ENCODE results near the gene NPY1R. TPM values are rescaled to one million over a fixed set of nuclear protein-coding genes. Genes with fewer than 3 reads are reported as not detected.

NPY1R gene
- 0.46 TPM for total RNA-seq
- long read RNA-seq: 0 reads

- intact Hi-C loops (cut with DNase I): loop anchor here (1.0 to 5.0 kb wide), 2 partner anchors 690 to 835 kb away; no protein-coding TSS in a partner anchor
- peak; percentile 89 for ATAC-seq
- DNase-seq (ENCODE audit: missing footprints): peak; percentile 65
Measured at GRCh38 chr4:163332526-163333406, at the start of gene NPY1R. Gene NPY1R, minus strand, starts transcription at chr4:163332596. Its CDS starts 6,042 bp downstream, at chr4:163326554.

GRCh38 chr4:163380703-163381102 is 48.3 kb upstream of the NPY1R start:
- DNase-seq (ENCODE audit: missing footprints) (no peak), ATAC-seq (no peak)
- intact Hi-C loops (cut with DNase I): no loop called here

- ATAC-seq (no peak), DNase-seq (ENCODE audit: missing footprints) (no peak)
- intact Hi-C loops (cut with DNase I): no loop called here
Measured at GRCh38 chr4:163378661-163379060, 46.3 kb upstream of the NPY1R start.

- no peak for ATAC-seq
- intact Hi-C loops (cut with DNase I): no loop called here
- DNase-seq (ENCODE audit: missing footprints): peak; percentile 39
Measured at GRCh38 chr4:163372029-163372428, 39.6 kb upstream of the NPY1R start.

DNA sequence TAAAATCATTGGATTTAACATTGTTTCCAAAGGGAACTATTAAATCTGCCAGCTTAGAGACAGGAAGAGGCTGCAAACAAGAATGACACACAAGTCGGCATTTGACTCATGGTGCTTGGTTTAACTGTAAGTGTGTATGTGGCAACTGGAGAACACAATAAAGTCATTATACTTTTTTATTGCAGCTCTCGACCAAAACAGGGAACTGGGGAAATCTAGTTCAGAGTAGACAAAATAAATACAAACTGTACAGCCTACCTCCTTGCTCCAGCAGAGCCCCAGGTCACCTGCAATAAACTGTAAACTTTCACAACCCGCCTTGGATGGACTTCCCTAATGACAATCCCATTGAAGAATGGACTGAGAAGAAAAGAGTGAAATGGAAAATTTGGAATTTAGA is 35.3 kb upstream of the NPY1R start:
- DNase-seq (ENCODE audit: missing footprints) (no peak), ATAC-seq (no peak)
- intact Hi-C loops (cut with DNase I): no loop called here

- no peak for DNase-seq (ENCODE audit: missing footprints)
- no peak for ATAC-seq
- intact Hi-C loops (cut with DNase I): no loop called here
Measured at GRCh38 chr4:163356104-163356503, 23.7 kb upstream of the NPY1R start.

- DNase-seq (ENCODE audit: missing footprints) (no peak), ATAC-seq (no peak)
- intact Hi-C loops (cut with DNase I): no loop called here
Measured at GRCh38 chr4:163353054-163353453, 20.7 kb upstream of the NPY1R start.

GRCh38 chr4:163350672-163351071 is 18.3 kb upstream of the NPY1R start:
- no peak for DNase-seq (ENCODE audit: missing footprints)
- no peak for ATAC-seq
- intact Hi-C loops (cut with DNase I): no loop called here

DNA sequence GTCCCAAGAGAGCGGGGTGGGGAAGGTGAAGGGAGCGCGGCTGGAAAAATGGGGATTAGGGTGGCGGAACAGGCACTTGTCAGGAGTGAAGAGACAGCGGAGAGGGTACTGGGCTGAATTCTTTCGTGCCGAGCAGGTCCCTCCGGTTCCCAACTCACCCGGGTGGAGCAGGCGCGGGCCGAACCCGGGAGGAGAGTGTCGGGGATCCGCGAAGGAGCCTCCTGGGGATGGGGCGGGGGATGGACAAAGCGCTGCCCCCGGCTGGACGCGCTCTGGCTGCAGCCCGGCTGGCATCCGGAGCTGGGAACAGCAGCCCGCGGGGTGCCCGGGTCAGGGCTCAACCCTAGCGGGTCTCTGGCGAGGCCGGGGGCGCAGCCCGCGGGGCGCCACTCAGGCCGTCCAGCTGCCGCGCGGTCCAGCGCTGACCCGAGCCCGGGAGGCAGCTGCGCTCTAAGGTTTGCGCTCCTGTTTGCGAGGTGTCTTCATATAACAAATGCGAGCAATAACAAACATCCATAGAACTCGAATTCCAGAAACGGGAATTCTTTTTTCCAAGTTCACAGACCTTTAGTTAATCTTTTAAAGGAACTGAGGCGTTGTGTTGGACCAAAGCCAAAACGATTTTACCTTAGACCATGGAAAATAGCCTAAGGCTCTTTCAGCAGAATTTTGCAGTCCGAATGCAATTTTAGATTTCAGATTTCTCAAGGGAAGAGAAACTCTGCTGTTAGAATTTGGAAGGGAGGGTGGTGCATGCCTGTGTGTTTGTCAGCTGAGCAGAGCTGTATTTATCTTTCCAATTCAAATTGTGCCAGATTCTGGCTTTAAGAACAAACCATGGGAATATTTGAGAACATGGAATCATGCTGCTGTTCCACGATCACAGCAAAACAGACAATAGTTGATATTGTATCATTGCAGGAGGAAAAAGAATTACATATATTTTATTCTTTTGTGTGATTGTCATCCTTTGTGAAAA is 12.0 kb upstream of the NPY1R start:
- peak; percentile 50 for DNase-seq (ENCODE audit: missing footprints)
- ATAC-seq: peak; percentile 13
- intact Hi-C loops (cut with DNase I): no loop called here

GRCh38 chr4:163343604-163344146 is 11.3 kb upstream of the NPY1R start, which contains the start of gene NPY5R:
Gene NPY5R, plus strand, starts transcription at chr4:163343892. Its CDS starts 6,382 bp downstream, at chr4:163350274.
- DNase-seq (ENCODE audit: missing footprints): no peak
- peak; percentile 52 for ATAC-seq
- intact Hi-C loops (cut with DNase I): no loop called here

DNA sequence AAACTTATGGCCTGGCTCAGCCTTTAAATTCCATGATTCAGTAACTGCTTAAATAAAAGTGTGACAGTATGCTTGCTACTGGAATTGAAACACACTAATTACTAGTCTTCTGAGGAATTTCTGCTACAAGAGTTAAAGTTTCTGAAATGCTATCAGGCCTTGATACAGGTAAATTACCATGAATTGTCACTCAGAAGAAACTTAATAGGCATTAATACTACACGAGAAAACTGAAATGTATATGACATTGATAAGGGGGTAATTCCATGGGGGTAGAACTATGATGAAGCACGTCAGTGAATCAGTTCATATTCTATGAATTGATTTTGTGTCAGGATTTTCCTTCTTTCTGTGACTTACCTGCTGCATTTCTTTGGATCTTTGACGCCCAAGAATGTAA is 3.0 kb upstream of the NPY1R start:
- intact Hi-C loops (cut with DNase I): no loop called here
- no peak for ATAC-seq
- DNase-seq (ENCODE audit: missing footprints): no peak

- intact Hi-C loops (cut with DNase I): loop anchor here (1.0 to 5.0 kb wide), 2 partner anchors 690 to 835 kb away; no protein-coding TSS in a partner anchor
- DNase-seq (ENCODE audit: missing footprints) (peak; percentile 53), ATAC-seq (peak; percentile 57)
Measured at GRCh38 chr4:163331629-163332376, 593 bp downstream of the NPY1R start.

DNA sequence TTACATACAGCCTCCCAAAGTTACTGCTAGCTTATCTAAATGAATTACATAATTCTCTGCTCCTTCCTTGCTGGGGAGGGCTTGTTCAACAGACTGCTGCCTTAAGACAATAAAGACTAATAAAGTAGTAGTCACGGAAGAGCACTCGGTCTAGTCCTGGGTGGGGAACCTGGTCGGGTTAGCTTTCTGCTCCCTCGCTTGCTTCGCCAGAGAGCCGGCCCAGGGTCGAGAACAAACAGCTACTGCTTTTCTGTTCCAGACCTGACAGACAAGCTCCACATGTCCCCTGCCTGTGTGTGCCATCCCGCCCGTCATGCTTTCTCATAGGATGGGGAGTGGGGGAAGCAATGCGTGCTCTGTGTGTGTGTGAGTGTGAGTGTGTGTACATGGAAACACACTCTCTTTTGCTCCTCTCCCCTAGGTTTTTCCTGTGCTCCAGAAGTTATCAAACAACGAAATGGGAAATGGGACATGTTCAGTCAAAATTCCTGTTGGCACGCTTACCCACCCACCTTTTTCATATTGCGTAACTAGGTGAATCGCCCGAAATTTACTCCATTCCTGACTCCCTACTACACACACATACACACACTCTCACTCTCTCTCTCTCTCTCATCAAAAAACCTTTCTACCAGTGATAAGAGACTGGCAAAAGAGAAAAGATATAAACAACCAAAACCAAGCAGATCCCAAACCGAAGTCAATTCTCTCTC is 1.3 kb downstream of the NPY1R start:
- no peak for ATAC-seq
- no peak for DNase-seq (ENCODE audit: missing footprints)
- intact Hi-C loops (cut with DNase I): loop anchor here (5.0 kb wide), 1 partner anchor 689 kb away; no protein-coding TSS in a partner anchor

GRCh38 chr4:163317110-163317509 is 15.3 kb downstream of the NPY1R start:
- no peak for ATAC-seq

GRCh38 chr4:163309466-163309865 is 22.9 kb downstream of the NPY1R start:
- DNase-seq (ENCODE audit: missing footprints): no peak
- no peak for ATAC-seq
- intact Hi-C loops (cut with DNase I): no loop called here

More at GRCh38 chr4:163317110-163317509, 15.3 kb downstream of the NPY1R start:
- intact Hi-C loops (cut with DNase I): no loop called here
- no peak for DNase-seq (ENCODE audit: missing footprints)

DNA sequence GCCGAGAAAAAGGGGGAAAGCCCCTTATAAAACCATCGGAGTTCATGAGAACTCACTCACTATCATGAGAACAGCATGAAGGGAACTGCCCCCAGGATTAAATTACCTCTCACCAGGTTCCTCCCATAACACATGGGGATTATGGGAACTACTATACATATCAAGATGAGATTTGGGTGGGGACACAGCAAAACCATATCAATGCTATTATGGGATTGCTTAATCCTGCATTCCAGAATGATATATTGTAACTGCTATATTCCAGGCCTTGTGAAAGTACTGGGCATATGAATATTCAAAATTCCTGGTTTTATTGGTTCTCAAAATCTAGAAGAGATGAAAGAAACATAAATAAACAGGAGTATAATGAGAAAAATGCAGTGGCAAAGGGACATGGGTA is 29.3 kb downstream of the NPY1R start:
- no peak for DNase-seq (ENCODE audit: missing footprints)
- no peak for ATAC-seq
- intact Hi-C loops (cut with DNase I): no loop called here

- DNase-seq (ENCODE audit: missing footprints) (no peak), ATAC-seq (no peak)
- intact Hi-C loops (cut with DNase I): no loop called here
Measured at GRCh38 chr4:163300445-163300844, 32.0 kb downstream of the NPY1R start.

DNA sequence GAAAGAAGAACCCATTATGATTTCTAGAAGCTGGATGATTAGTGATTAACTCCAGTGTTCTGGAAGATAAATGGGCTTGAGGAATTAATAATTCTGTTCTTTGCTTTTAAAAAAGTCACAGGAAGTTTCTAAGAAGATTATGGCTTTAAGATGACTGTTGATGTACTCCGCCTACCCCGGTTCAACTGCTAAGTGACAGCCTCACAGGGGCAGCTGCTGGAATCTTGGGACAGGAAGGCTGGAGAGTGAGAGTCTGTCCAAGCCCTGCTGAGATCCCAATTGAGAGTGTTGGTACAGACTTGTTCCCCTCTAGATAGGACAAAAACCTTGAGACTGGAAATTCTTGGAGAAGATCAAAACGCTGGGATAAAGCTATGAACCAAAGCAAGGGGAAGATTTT is 37.3 kb downstream of the NPY1R start:
- DNase-seq (ENCODE audit: missing footprints): no peak
- ATAC-seq: no peak
- intact Hi-C loops (cut with DNase I): no loop called here
